Esophagus mucosa (tissue), 1 donor: Measurements from ENCODE around the gene RPL15. TPM values are rescaled to one million over a fixed set of nuclear protein-coding genes. Genes with fewer than 3 reads are reported as not detected.

Experiments
- ATAC-seq: fragments of 200-7000 bp; cut with Tn5 transposase; one replicate; pipeline ENCODE4 v1.9.1; 2020
- total RNA-seq: library from RNA; stranded (reverse); gene quantifications from one replicate; pipeline ENCODE4 v1.2.4, GENCODE V29; 2023
- donor health status: DM: yes; HTN: yes; CAD: no.

RPL15 gene
- total RNA-seq, 1 donor from 2014 or later, result 1,347 TPM

- no peak for ATAC-seq
Measured at GRCh38 chr3:23964537-23965235, 47.8 kb downstream of the RPL15 start.

- no peak for ATAC-seq
Measured at GRCh38 chr3:23966328-23966727, 49.4 kb downstream of the RPL15 start.

DNA sequence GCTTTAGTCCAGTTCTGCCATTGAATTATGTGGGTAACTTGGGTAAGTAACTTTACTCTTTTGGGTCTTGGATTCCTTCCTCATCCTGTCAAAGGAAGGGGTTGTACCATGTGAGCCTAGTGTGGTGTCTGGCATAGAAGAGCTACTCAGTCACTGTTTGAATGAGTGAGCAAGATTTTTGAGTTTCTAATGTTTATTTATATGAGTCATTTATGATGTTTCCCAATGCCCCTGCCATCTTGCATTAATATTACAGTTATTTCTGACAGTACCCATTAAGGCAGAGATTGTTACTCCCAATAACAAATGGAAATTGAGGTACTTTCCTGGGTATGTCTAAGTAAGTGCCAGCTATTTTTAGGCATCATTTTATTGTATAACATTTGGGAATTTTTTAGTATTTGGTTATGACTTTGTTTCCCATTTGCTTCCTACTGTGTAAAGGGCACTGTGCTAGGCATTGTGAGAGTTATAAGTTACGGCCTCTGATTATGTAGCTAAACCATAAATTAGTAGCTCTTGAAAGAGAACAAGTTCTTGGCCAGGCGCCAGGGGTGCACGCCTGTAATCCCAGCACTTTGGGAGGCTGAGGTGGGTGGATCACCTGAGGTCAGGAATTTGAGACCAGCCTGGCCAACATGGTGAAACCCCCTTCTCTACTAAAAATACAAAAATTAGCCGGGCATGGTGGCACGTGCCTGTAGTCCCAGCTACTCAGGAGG, 51.7 kb downstream of the RPL15 start:
- ATAC-seq, result peak; percentile 62

- ATAC-seq, result no peak
Measured at GRCh38 chr3:23969393-23969792, 52.5 kb downstream of the RPL15 start.

Other genes starting within 250 kb of the RPL15 start
- 96.6 TPM for gene UBE2E1, start 111.2 kb upstream of the RPL15 start, total RNA-seq
- gene NKIRAS1, start 142 bp upstream of the RPL15 start, total RNA-seq, result 4.1 TPM
- gene NR1D2, start 28.2 kb downstream of the RPL15 start, total RNA-seq, result 14.1 TPM